Adrenal gland (tissue), 5 donors: ENCODE results near the gene PLA2G4D.

Source experiments
- CTCF ChIP-seq, 6 experiments: fragments of 450-650 bp in 4 of 6; fragments of 200-600 bp in 2 of 6; sonication (generic) in 1 of 6; IDR thresholded peaks; 1 replicate in 5 of 6; 2 replicates in 1 of 6; pipeline versions ENCODE4 v1.5.1 to v1.8.0; 2016 to 2021; ENCODE audit warnings: antibody characterized with exemption in 6 of 6, mild to moderate bottlenecking in 2 of 6, moderate library complexity in 1 of 6
- POLR2A ChIP-seq, 2 donors: fragments of 450-650 bp; IDR thresholded peaks; one replicate each; pipeline ENCODE4 v1.6.1; 2017; ENCODE audit warnings: antibody characterized with exemption in 2 of 2, mild to moderate bottlenecking in 2 of 2, moderate library complexity in 1 of 2
- donor health status: DM: no; HTN: no; CAD: no.

DNA sequence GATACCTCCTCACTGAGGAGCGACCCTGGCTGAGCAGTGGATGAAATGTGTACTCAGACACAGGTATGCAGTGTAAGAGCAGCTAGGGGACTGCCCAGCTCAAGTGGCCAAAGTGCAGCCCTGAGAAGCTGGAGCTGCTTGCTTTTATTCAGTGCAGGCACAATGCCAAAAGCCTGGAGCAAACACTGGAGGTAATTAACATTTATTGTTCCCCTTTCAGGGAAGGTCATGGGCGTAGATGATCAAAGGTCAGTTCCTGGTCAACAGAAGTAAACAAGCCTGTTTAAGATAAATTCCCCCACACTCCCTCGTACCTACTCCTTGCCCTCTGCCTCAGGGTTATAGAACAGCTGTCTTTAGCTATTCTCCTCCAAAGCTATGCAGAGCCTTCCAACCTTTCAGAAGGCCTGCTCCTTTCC, 44.6 kb upstream of the PLA2G4D start:
- TF ChIP-seq POLR2A (IDR thresholded peaks at IDR 0.05) (no peak), CTCF (IDR thresholded peaks at IDR 0.05) (no peak)
